Measurements from ENCODE around the gene NISCH.

DNA sequence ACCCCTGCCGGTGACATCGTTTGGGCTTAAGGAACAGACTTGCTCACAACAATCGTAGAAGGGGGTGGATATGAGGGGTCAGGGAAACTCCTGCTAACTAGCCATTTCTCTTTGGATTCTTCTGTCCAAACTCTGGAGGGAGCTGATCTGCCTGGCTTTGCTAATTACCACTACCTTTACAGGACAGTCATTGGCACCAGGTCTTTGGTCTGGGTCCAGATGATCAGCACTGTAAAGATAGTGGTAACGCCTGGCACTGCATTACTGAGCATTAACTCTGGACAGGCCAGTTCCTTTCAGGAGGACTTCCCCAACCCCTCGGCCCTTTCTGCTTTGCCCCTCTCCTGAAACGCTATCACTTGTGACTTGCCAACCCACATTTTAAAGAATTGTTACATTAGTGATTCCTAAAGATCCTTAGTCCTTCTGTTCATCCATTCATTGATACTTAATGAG is 81.8 kb downstream of the NISCH start:
- TF ChIP-seq CTCF (conservative IDR thresholded peaks at IDR 0.05; ENCODE audit: low read length) (no peak), EZH2phosphoT487 (IDR thresholded peaks at IDR 0.05; ENCODE audit: borderline replicate concordance) (no peak)
